Psoas muscle (tissue), 8 donors: Measurements from ENCODE around the gene BCAR1. TPM values are rescaled to one million over a fixed set of nuclear protein-coding genes. Genes with fewer than 3 reads are reported as not detected.

ENCODE experiments used
- ATAC-seq, 4 donors: fragments of 200-7000 bp; cut with Tn5 transposase; one replicate each; pipeline ENCODE4 v1.9.1; 2020; ENCODE audit warnings: moderate library complexity in 3 of 4, mild to moderate bottlenecking in 2 of 4
- DNase-seq, 2 donors: peaks; one replicate each; pipeline ENCODE4 v3.0.0-alpha.2; 2020
- H3K27ac ChIP-seq: fragments of 200-600 bp; one replicate; pipeline ENCODE4 v1.8.0; 2022
- H3K27me3 ChIP-seq, 3 donors: fragments of 200-600 bp in 1 of 3; one replicate each; pipeline versions ENCODE4 v1.6.1 to v1.8.0; 2013 to 2022; ENCODE audit warnings: low read length in 2 of 3, mild to moderate bottlenecking in 2 of 3, moderate library complexity in 1 of 3; ENCODE audit not compliant: insufficient read depth in 3 of 3
- H3K36me3 ChIP-seq, 2 donors: fragments of 200-600 bp in 1 of 2; one replicate each; pipeline versions ENCODE4 v1.6.1 to v1.8.0; 2013 to 2022; ENCODE audit warnings: low read depth in 1 of 2, mild to moderate bottlenecking in 1 of 2, moderate library complexity in 1 of 2; ENCODE audit not compliant: insufficient read depth in 1 of 2
- H3K4me1 ChIP-seq: fragments of 200-600 bp; one replicate; pipeline ENCODE4 v1.8.0; 2022
- H3K4me3 ChIP-seq: fragments of 200-600 bp; one replicate; pipeline ENCODE4 v1.8.0; 2022; ENCODE audit warnings: mild to moderate bottlenecking
- H3K9me3 ChIP-seq: fragments of 200-600 bp; one replicate; pipeline ENCODE4 v1.8.0; 2022
- CTCF ChIP-seq: fragments of 200-600 bp; IDR thresholded peaks from one replicate; pipeline ENCODE4 v1.8.0; 2022; ENCODE audit warnings: antibody characterized with exemption
- WGBS, 3 donors: extraction: QIAGEN DNeasy Blood & Tissue Kit; methylation state at CpG; one replicate each; pipeline versions ENCODE4 v1.1.6 to v1.1.7; 2013; 5-methylcytosine and 5-hydroxymethylcytosine counted together
- intact Hi-C, 2 donors: fragments of 100-400 bp; cut with DNase I; formaldehyde crosslinking; loops; one replicate each; pipeline versions ENCODE4 v1.11.0 to v1.14.2; 2022
- polyA plus RNA-seq, 3 donors: library from polyadenylated mRNA; stranded (reverse); fragments of 200-250 nt; gene quantifications; one replicate each; pipeline ENCODE4 v1.2.3, GENCODE V29; 2013
- total RNA-seq, 4 donors: library from RNA; stranded (reverse); fragmentation: NEBNext Ultra II Directional in 2 of 4; extraction: Animal tissue kit (Norgen Biotek cat#: 25700) in 2 of 4; gene quantifications; one replicate each; pipeline versions ENCODE4 v1.2.1 to v1.2.4, GENCODE V29; 2021 to 2023
- donor health status: healthy with polysubstance abuse.
- donor health status: DM: no; HTN: no; CAD: no; lungs with moderate emphysema.
- donor health status: Bipolar disorder and iron deficiency.
- donor health status: healthy.
- donor health status: DM: yes; HTN: yes; CAD: no.
- donor health status: DM: no; HTN: no; CAD: no.
- donor health status: DM: no; HTN: no; CAD: no.
- donor health status: DM: yes; HTN: yes; CAD: no.

The BCAR1 gene
- total and polyA plus RNA-seq, 7 donors: 61.8 to 108 (median 78.7) TPM

- Histone ChIP-seq H3K27me3 (no peaks in the 10 kb centered on the region), H3K9me3 (no peaks in the 10 kb centered on the region), H3K36me3 (no peaks in the 10 kb centered on the region), H3K27ac (peak overlapping the region; percentile 93), H3K4me1 (peaks cover 84% of the 10 kb centered on the region), H3K4me3 (peak overlapping the region; percentile 78)
- peak in 1 of 2 donors; percentile 23 for DNase-seq
- 41 to 50% (median 41%) methylated on average over 13 to 15 of the region's 15 CpGs for WGBS, 3 donors
- TF ChIP-seq CTCF: no peak
- intact Hi-C loops: no loop called here
- no peak for ATAC-seq
Observed at GRCh38 chr16:75252946-75253911, 1.8 kb upstream of the BCAR1 start.

- H3K9me3 ChIP-seq: no peaks in the 10 kb centered on the region
- H3K4me3 ChIP-seq: peak overlapping the region; percentile 78
- peak in 1 of 2 donors; percentile 13 for DNase-seq
- peak overlapping the region; percentile 93 for H3K27ac ChIP-seq
- intact Hi-C loops: no loop called here
- no peaks in the 10 kb centered on the region for H3K27me3 ChIP-seq
- H3K4me1 ChIP-seq: peaks cover 84% of the 10 kb centered on the region
- WGBS, 3 donors: 63 to 68% (median 67%) methylated on average over 24 of the region's 24 CpGs
- TF ChIP-seq CTCF: no peak
- H3K36me3 ChIP-seq: no peaks in the 10 kb centered on the region
- ATAC-seq: no peak
Observed at GRCh38 chr16:75252049-75252864, 833 bp upstream of the BCAR1 start.

- DNase-seq: peak; percentile 57 to 73
- H3K27me3 ChIP-seq: no peaks in the 10 kb centered on the region
- ATAC-seq: peak; percentile 17 to 43 (median 33)
Observed at GRCh38 chr16:75250809-75251279, 580 bp downstream of the BCAR1 start.

More at GRCh38 chr16:75250809-75251279, 580 bp downstream of the BCAR1 start:
- Histone ChIP-seq H3K9me3 (no peaks in the 10 kb centered on the region), H3K4me3 (peak overlapping the region; percentile 78), H3K27ac (peak overlapping the region; percentile 93), H3K36me3 (no peaks in the 10 kb centered on the region), H3K4me1 (peaks cover 84% of the 10 kb centered on the region)
- intact Hi-C loops: loop anchor here in 1 of 2 donors (2.0 kb wide), 1 partner anchor 16 kb away; no protein-coding TSS in a partner anchor
- no peak for TF ChIP-seq CTCF
- 1% methylated on average over 36 to 59 of the region's 59 CpGs for WGBS, 3 donors
